Measurements from ENCODE around the gene IREB2.

IREB2 gene

DNA sequence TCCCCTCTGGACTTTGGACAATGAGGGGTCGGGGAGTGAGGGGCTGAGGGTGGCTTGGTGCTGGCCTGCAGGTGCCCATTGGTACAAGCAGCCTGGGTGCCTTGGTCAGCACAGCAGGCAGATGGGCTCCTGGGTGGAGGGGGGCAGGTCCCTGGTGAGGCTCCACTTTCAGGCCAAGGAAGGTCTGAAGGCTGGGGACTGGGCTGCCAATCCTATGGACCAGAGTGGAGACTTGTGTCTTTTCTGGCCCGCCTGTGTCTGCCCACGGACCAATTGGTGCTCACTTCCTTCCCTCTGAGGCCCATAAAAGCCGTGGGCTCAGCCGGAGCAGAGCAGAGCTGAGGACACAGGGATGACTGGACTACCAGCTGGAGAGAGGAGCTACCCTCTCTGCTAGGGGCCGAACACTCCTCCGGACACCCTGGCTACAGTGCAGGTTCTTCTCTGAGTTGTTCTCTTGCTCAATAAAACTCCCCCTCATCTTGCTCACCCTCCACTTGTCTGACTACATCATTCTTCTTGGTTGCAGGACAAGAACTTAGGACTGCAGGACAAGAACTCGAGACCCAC, 31.9 kb upstream of the IREB2 start:
- DNase-seq: no peak

- DNase-seq: no peak
Measured at GRCh38 chr15:78407608-78408354, 30.2 kb upstream of the IREB2 start.

DNA sequence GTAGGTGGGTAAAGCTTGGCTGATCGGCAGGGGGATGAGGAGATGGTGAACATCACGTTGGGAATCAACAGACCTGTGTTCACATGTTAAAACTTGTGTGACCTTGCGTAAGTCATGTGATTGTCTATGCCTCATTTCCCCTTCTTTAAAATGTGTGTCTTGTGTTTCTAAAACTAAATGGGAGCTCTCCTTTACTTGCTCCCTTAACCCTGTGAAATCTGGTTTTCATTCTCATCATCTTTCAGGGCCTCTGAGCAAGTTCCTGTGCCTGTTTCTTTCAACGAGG, 29.7 kb upstream of the IREB2 start:
- DNase-seq: no peak

GRCh38 chr15:78408961-78409360, 29.1 kb upstream of the IREB2 start:
- no peak for DNase-seq

DNA sequence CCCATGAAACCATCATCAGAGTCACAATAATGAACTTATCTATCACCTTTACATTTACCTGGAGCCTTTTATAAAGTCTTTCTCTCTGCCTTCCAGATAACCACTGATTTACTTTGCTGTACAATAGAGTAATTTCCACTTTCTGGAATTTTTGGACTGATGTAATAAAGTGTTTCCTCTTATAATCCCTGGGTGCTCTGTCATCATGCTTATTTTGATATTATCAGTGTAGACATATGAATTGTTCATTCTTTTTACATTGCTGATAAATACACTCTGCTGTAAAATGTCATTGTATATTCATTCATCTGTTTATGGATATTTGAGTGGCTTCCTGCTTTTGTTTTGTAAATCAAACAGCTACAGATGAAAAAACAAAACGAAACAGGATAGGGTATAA, 27.0 kb upstream of the IREB2 start:
- no peak for DNase-seq

DNA sequence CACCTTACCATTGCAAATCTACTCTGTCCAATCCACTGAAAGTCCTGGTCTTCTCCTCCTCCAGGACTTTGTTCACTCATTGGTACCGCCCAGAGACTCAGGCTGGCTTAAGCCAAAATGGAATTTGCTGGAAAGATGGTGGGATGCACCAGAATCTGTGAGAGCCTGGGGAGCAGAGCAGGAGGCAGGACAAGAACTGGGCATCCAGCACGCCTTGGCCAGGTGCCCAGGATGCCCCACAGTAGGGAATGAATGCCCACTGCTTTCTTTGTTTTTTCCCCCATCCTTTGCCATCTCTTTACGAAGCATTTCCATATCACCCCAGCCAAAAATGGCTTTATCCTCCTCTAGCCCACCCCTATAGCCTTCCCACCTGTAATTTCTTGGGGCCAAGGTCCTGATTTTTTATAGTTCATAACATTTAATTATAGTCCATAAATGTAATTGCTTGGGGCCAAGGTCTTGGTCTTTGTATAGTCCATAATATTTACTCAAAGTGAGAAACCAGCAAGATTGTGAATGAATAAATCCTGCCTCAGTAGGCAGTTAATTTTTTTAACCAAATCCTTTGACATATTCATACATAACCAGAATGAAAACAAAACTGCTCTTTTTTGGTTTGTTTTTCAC, 23.3 kb upstream of the IREB2 start:
- DNase-seq: no peak

GRCh38 chr15:78415284-78415683, 22.7 kb upstream of the IREB2 start:
- DNase-seq: no peak

- no peak for DNase-seq
Measured at GRCh38 chr15:78417754-78418630, 20.0 kb upstream of the IREB2 start.

GRCh38 chr15:78418686-78419085, 19.3 kb upstream of the IREB2 start:
- DNase-seq: no peak

DNA sequence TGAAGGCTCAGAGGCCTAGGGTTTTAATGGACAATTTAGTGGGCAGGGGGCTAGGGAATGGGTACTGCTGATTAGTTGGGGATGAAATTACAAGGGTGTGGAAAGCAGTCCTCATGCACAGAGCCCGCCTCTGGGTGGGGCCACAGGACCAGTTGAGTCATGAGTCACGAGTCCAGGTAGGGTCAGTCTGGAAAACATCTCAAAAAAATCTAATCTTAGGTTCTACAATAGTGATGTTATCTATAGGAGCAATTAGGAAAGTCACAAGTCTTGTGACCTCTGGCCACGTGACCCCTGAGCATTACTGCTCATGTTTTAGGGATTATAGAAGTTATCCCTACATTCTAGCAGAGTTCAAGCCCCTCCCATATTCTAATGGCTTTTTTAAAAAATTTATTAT, 18.6 kb upstream of the IREB2 start:
- no peak for DNase-seq

GRCh38 chr15:78420220-78420619, 17.8 kb upstream of the IREB2 start:
- DNase-seq: no peak

- DNase-seq: no peak
Measured at GRCh38 chr15:78420766-78421165, 17.2 kb upstream of the IREB2 start.

GRCh38 chr15:78421238-78421965, 16.6 kb upstream of the IREB2 start:
- DNase-seq: no peak

DNA sequence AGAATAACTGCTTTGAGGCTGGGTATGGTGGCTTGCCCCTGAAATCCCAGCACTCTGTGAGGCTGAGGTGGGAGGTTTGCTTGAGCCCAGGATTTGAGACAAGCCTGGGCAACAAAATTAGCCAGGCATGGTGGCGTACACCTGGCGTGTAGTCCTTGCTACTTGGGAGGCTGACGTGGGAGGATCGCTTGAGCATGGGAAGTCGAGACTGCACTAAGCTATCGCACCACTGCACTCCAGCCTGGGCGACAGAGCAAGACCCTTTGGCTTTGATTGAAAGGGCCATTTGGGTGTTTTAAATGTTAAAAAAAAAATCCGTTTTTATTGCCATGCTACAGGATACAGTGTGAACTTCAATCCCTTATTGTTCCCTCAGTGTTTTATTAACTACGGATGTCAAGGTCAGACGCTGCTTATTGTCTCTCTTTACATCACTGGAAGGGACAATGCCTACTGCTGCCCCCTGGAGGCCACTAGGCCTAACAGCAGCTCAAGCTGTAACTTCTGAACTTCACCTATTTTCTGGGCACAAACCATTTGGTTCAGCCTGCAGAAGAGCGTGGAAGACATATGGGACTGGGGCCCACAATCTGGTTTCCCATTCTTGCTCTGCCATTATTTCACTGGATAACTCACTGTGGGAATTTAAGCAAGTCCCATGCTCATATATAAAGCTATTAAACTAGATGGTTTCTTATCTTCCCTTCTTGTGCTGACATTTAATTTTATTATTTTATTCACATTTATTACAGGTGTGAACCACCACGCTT, 15.3 kb upstream of the IREB2 start:
- peak; percentile 75 for DNase-seq

GRCh38 chr15:78424673-78425072, 13.3 kb upstream of the IREB2 start:
- no peak for DNase-seq

DNA sequence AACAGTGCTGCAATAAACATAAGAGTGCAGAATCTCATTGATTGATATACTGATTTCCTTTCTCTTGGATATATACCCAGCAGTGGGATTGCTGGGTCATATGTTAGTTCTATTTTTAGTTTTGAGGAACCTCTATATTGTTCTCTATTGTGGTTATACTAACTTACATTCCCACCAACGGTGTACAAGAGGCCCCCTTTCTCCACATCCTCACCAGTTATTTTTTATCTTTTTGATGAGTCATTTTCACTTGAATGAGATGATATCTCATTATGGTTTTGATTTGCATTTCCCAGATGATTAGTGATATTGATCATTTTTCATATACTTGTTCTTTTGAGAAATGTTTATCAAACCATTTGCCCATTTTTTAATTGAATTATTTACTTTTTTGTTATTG, 12.4 kb upstream of the IREB2 start:
- no peak for DNase-seq

GRCh38 chr15:78426300-78426699, 11.7 kb upstream of the IREB2 start:
- no peak for DNase-seq

DNA sequence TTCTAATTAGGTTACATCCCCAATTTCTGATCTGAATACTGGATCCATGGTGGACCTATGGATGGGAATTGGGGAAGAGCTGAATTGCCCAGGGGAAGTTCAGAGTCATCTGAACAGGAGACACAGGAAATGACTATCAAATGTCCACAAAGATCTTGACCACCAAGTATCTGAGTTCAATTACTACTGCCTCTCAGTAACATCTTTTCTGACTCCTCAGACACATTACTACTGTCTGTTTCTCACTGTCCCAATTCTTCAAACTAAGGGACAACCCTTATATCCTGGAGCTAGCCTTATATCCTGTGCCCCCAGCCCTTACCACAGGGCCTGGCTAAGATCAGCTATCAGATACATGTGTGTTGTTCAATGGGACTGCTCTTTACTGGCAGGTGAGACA, 10.1 kb upstream of the IREB2 start:
- no peak for DNase-seq

DNA sequence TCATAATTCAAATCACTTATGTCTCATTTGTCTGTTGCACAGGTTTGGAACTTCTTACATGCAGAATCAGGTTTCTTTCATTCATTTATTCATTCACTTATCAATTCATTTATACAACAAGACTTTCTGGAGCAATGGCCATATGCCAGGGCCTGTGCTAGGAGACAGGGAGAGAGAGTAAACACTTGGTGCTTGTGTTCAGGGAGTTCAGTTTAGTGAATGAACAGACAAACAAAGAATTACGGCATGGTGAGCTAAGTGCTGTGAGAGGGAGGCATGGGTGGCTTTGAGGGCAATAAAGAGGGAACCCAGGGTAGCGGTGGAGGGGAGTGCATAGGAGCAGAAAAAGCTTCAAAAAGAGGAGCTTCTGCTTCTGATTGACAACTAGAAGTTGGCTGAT, 8.5 kb upstream of the IREB2 start:
- no peak for DNase-seq

DNA sequence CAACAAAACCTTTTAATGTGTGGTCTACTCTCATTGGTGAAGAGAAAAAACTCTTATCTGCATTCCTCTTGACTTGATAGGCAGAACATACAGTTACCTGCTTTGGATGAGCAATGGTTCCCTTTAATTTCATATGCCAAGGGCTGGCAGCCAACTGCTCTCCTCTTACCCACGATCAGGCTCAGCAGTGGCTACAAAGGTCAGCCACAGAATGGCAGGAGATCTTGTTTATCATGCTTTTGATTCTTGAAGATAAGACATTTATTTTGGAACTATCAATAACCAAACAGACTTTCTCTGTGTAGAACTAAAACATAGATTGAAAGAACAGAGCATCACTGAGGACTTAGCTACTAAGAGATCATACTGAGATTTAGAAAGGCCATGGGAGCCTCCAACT, 6.1 kb upstream of the IREB2 start:
- no peak for DNase-seq

DNA sequence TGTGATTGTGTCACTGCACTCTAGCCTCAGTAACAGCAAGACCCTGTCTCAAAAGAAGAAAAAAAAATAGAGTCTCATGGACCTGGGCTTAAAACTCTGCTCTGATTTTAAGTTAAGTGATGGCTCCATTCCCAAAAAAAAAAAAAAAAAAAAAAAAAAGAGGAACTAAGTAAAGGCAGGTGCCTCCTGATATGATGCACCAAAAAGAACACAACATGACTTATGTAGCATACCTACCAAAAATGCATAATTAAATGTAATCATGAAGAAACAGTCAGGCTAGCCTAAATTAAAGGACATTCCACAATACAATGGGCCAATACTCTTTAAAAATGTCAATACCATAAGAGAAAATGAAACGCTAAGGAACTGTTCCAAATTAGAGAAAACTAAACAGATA, 5.4 kb upstream of the IREB2 start:
- no peak for DNase-seq

DNA sequence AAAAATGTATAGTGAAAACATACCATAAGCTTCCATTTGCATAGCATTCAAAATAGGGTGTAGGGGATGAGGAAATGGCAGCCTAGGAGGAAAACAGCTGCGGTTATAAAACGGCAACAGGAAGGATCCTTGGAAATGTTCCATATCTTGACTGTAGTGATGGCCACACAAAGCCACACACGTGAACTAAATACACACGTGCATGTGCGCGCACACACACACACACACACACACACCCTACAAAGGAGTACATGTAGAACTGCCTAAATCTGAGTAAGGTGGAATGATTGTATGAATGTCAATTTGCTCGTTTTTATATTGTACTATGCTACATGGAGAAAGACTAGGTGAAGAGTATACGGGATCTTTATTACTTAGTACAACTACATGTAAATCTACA, 3.9 kb upstream of the IREB2 start:
- DNase-seq: no peak
